ENCODE measurements around the gene C12orf75.
"Not testable (repeated sequence)": the region's sequence is repeated elsewhere in the genome, so short reads cannot be mapped to it uniquely, and the experiment has no call there.

The C12orf75 gene

DNA sequence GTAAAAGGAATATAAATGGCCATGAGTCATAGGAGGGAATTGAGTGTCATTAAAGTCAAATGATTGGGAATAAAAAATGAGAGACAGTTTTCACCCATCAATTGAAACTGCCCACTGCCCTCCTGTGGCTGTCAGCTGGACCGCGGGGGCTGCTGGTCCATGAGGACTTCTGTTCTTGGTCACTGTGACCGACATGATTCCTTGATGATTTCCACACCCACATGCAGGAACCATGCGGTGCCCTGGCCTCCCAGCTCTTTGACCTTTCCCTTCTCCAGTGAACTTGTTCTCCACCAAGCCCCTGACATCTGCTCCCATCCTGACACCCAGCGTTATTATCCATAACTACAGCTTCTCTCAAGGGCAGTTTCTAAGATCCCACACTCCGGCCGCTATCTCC lies 48.4 kb downstream of the C12orf75 start:
- no peak for DNase-seq (ENCODE audit: low read depth in 2 of 2)

DNA sequence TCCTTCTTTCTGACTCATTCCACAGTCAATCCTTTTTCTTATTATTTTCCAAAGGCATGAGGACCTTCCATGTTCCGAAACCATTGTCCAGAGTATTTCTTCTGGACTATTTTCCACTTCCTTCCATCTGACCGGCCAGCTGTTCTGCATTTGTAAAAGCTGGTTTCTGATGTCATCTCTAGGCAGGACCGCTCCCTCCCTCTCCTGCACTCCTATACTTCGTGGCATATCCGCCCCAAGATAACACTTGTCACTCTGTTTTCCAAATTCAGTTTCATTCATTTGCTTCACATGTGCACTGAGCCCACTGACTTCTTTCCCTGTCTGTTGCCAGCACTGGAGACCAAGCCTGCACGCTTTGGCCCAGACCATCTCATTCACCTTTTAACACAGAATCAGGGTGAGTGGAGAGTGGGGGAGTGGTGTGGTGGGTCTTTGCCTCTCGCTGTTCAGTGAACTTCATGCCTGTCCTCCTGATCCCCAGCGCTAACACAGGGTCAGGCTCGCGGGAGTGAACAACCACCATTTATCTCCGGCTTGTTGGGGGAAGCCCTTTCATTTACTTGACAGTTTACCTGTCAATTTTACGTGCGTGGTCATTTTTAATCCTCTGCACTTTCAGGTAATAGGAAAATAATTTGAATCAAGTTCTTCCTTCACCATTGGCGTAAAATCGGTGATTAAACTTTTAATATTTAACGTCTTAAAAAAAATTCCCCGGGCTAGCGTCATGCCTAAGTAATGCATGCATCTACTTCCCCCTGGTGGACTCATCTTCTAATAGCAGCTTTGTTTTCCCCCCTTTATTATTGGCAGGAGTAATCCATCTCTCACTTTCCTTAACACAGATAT lies 52.5 kb downstream of the C12orf75 start:
- DNase-seq (ENCODE audit: low read depth in 2 of 2): no peak

DNA sequence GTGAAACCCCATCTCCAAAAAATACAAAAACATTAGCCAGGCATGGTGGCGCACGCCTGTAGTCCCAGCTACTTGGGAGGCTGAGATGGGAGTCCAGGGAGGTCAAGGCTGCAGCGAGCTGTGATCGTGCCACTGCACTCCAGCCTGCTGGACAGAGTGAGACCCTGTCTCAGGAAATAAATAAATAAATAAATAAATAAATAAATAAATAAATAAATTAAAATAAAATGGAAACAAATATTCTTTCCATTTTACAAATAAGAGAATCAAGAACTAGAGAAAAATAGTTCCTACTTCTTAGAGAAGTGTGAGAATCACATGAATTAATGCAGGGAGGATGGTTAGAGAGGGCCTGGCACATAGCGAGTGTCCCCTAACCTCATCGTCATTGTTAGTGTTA lies 53.7 kb downstream of the C12orf75 start:
- no peak for DNase-seq (ENCODE audit: low read depth in 2 of 2)

DNA sequence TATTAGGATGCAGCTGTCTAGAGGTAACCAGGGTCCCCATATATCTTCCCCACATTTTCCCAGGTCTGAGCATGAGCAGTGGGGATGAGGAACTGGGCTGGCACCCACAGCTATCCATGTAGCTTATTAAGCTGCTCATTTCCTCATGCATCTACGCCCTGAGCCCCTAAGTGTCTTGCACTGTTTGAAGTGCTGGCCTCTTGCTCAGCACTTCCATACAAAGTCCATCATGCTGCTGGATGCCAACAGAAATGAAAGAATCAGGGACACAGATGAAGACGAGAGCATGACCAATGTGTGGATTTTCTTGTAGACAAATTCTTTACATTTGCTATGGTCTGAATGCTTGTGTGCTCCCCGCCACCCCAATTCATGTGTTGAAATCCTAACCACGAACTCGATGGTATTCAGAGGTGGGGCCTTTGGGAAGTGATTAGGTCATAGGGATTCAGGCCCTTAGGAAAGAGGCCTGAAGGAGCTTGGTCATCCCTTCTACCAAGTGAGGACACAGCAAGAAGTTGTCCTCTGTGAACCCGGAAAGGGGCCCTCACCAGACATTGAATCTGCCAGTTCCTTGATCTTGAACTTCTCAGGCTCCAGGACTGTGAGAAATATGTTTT lies 54.5 kb downstream of the C12orf75 start:
- no peak for DNase-seq (ENCODE audit: low read depth in 2 of 2)

DNA sequence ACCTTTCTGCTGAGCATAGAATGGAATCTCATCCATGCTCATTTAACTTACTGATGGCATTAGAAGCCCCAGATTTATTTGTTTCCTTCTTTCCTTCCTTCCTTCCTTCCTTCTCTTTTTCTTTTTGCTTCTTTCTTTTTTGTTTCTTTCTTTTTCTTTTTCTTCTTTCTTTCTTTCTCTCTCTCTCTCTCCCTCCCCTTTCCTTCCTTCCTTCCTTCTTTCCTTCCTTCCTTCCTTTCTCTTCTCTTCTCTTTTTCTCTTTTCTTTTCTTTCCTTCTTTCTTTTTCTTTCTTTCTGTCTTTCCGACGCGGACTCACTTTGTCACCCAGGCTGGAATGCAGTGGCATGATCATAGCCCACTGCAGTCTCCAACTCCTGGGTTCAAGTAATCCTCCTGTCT lies 55.9 kb downstream of the C12orf75 start:
- no peak for DNase-seq (ENCODE audit: low read depth in 2 of 2)

DNA sequence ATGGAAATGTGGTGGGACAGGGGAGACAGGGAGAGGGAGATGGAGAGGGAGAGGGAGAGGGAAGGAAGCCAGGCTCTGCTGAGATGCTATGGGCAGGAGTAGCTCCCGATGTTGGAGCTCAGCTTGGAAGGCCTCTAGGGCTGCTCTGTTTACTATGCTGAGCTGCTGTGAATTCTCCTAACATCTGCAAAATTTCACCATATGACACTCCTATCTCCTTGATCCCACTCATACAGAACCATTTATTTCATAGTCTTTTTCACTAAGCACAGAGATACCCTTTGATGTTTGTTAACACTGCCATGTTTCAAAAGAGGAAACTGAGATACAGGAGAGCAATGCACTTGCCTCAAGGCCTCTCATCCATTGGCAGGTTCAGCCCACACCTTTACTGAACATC lies 60.7 kb downstream of the C12orf75 start:
- DNase-seq (ENCODE audit: low read depth in 2 of 2): no peak

DNA sequence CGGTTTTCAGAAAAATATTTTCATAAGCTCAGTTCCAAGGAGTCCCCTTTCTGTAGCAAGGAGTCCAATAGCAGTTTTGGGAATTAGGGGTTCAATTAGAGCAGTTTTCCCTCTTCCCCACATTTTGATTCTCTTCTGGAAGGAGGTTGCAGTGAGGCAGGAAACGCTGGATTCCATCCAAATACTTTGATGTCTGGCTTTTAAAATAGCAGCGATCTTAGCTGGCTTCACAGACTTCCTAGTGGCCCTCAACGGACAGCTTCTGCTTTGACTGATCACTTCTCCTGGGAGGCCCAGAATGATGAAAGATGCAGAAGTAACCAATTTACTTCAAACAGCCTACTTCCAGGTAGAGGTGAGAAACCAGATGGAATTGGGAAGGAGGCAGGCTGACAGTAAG lies 63.1 kb downstream of the C12orf75 start:
- DNase-seq (ENCODE audit: low read depth in 2 of 2): no peak

DNA sequence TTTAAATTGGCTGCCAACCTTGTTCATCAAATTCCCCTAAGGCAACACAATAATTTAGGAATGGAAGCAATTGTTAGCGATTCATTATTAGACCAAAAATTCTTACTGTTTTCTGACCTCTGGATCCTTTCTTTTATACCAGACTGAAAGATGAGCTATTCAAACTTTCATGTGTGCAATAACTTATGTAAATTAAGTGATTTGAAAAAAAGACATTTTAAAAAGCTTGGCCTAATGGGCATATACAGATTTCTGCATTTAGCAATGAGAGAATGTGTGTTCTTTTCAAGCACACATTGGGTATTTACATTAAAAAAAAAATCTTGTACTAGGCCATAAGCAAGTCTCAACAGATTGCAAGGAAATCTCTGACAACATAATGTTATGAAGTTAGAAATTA lies 65.5 kb downstream of the C12orf75 start:
- no peak for DNase-seq (ENCODE audit: low read depth in 2 of 2)

DNA sequence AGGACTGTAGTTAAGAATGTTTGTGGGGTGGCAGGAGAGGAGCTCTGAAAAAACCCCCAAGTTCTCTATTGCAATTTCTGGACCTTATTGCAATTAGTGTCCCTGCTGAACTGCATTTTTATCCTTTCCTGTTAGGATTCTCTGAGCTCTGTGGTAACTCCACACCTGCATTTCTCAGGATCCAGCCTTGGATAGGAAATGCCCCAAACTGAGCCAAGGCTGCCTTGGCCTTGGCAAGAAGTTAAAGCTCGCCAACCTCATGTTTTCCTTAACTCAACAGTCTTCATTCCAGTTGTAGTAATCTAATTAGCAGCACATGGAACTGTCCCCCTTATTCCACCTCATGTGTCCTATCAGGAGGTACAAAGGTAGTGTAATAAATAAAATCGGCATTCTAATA lies 66.5 kb downstream of the C12orf75 start:
- DNase-seq (ENCODE audit: low read depth in 2 of 2): no peak

DNA sequence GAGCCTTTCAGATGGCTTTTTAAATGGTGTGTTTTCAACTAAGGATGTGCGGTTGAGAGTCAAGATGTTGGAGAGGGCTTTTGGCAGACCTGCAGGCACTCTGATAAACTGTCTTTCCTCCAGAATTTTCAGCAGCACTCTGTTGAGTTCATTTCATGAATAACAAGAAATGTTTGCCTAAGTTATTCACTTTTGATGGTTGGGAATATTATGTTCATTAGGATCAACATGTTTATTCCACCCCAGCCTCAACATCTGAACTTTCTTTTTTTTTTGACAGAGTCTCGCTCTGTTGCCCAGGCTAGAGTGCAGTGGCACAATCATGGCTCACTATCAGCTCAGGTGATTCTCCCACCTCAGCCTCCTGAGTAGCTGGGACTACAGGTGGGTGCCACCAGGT lies 68.4 kb downstream of the C12orf75 start:
- no peak for DNase-seq (ENCODE audit: low read depth in 2 of 2)

DNA sequence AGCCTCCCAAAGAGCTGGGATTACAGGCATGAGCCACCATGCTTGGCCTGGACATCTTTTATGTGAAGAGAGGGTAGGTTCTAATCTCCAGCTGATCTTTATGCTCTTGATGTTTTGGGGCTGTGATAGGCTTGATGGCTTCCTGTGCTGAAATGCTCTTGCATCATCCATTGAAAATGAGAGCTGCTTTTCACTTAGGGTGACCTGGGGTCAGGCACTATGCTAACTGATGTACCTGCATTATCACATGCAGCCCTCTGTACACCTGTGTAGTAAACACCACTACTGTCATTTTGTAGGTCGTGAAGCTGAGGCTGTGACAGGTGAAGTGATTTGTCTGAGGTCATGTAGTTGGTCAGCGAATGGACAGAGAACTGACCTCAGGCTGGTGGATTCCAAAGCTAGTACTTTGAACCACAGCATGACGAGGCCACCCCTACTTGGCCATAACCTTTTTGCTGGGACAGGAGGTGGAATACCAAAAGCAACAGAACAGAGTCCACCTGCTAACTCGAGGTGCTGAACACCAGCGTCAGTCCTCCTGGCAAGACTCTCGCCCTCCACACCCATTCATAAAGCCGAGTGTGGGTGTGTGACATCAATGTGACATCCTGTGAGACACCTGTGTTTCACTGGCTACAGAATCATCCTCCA lies 69.1 kb downstream of the C12orf75 start:
- DNase-seq (ENCODE audit: low read depth in 2 of 2): no peak

DNA sequence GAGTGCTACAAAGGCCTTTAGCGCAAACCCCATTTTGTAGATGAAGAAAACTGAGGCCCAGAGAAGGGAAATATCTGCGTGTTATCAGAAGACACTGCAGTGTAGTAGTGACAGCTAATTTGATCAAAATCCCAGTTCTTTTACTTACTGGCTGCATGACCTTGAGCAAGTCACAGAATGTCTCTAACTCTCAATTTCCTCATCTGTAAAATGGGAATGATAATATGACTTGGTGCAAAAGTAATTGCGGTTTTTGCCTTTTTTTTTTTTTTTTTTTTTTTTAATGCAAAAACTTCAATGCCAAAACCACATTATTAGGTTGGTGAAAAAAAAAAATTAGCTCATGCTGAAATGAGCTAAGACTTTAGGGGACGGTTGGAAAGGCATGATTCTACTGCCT lies 69.7 kb downstream of the C12orf75 start:
- no peak for DNase-seq (ENCODE audit: low read depth in 2 of 2)

DNA sequence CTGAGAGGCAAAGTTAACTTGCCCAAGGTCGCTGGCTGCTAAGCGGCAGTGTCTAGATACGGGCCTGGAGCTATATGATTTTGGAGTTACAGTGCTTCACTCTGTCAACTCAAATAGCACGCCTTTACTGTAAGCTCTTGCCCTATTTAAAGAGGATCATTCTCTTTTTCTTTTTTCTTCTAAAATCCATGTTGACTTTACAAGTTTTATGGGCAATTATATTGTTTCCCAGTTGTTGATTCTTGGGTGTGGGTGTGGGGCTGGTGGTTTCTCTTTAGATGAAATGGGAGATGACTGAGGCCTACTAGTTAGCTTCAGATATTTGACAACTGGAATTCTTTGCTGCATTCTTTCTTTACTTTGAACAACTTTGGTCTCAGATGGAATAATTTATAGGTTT lies 70.7 kb downstream of the C12orf75 start:
- DNase-seq (ENCODE audit: low read depth in 2 of 2): no peak

DNA sequence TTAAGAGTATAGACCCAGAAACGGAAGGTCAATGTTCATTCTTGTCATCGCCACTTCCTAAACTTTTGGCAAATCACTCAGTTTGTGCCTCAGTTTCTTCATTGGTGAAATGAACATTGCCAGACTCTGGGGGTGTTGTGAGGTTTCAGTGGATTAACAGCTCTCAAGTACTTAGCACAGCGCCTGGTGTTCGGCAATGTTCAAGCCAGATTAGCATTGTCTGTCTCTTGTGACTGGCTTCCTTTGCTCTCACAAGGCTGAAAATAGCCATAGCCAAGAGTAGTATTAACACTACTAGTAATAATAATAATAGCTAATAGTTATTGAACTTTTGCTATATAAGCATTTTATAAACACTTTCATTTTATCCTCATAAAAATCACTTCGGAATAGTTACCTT lies 71.9 kb downstream of the C12orf75 start:
- no peak for DNase-seq (ENCODE audit: low read depth in 2 of 2)

DNA sequence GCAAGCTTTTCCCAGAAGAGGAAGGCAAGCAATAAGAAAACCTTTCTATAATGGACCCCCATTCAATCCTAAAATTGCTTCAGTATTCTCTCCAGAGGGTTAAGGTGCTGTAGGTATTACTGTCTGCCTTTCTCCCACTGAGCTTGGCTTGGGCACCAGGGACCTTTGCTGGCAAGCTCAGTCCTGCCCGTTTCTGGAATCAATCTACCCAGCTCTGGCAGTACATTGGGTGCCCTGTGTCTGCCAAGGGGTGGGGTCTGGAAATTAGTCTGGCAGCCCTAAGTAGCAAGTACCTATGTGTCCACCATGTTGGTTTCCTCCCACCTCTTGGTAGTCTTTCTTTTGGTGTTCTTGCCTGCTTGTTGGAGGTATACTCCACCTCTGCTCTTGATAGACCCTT lies 72.6 kb downstream of the C12orf75 start:
- DNase-seq (ENCODE audit: low read depth in 2 of 2): no peak

DNA sequence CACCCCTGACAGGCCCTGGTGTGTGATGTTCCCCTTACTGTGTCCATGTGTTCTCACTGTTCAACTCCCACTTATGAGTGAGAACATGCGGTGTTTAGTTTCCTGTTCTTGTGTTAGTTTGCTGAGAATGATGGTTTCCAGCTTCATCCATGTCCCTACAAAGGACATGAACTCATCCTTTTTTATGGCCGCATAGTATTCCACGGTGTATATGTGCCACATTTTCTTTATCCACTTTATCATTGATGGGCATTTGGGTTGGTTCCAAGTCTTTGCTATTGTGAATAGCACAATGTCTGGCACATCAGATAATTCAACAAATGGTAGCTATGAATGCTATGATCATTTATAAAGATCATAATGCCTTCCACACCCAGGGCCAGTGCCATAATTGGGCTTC lies 73.6 kb downstream of the C12orf75 start:
- DNase-seq (ENCODE audit: low read depth in 2 of 2): not testable (repeated sequence)

DNA sequence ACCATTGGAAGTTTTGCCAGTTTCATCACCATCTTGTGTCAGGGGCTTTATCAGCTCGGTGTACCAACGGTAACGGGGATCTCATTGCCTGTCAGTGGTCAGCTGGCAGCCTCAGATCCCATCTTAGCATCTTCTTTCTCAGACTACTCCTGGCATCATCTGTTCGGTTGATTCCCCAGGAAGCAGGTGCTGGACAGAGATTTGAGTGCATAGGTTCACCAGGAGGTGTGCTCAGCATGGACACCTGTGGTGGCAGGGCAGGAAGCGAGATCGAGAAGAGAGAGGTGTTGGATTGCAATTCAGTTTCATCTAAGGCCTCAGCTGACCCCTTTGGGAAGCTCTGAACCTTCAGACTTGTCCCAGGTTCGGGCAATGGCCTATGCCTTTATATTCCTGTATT lies 76.0 kb downstream of the C12orf75 start:
- DNase-seq (ENCODE audit: low read depth in 2 of 2): no peak

DNA sequence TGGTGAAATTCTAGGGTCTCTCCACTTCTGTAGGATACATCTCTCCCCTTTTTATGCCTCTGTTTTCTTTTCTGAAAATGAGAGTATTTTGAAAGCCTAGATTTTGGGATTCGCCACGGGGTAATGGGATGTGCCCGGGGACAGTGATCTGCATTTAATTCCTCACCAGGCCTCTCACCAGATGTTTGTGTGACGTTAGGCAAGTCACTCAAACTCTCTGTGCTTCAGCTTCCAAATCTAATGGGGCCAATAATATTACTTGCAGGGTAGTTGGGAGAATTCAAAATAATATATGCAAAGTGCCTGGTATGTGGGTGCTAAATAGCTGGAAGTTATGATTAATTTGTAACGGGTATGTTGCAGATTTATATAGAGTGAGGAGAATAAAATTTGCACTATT lies 78.8 kb downstream of the C12orf75 start:
- no peak for DNase-seq (ENCODE audit: low read depth in 2 of 2)

DNA sequence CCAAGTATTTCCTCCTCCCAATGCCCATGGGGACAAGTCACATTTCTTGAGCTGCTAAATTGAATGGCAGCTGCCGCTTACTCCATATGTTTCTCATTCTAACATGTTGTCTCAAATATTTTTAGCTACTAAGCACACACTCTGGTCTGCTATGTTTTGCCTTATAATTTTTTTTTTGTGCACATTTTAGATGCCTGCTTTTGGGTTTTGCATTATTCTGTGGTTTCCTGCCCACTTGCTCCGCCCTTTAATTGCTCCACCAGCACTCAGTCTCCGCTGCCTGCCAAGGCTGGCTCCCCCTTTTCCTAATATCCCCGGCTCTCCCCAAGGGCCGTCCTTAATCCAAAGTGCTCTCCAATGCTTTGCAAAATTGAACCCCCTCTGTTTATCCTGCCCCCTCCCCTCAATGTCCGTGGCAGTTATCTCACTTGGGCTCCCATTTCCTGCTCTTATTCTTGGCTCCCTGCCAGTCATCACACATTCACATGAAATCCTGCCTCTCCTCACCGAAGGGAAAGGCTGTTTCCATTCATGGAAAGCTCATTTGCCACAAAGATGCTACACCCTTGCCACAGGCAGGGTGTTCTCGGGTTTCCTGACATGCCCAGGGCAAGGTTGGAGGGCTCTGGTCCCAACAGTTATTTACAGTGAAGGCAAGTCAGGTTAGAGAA lies 79.4 kb downstream of the C12orf75 start:
- no peak for DNase-seq (ENCODE audit: low read depth in 2 of 2)

DNA sequence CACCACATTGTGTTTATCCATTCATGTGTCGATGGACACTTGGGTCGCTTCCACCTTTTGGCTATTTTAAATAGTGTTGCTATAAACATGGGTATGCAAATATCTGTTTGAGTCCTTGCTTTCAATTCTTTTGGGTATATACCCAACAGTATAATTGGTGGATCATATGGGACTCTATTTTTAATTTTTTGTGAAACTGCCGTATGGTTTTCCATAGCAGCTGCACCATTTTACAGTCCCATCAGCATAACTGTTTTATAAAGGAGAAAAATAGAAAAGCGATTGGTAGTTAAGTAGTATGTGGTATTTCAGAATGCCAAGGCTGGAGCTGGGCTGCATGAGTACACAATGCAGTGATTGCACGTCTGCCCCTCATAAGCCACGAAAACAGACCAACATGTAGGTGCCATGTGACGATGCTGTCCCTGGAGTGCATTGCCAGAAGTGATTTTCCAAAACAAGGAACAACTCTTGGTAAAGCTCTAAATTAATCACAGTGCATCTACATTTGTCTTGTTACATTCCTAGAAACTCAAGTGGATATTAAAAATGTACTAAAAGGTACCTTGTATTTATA lies 83.5 kb downstream of the C12orf75 start:
- DNase-seq (ENCODE audit: low read depth in 2 of 2): no peak

DNA sequence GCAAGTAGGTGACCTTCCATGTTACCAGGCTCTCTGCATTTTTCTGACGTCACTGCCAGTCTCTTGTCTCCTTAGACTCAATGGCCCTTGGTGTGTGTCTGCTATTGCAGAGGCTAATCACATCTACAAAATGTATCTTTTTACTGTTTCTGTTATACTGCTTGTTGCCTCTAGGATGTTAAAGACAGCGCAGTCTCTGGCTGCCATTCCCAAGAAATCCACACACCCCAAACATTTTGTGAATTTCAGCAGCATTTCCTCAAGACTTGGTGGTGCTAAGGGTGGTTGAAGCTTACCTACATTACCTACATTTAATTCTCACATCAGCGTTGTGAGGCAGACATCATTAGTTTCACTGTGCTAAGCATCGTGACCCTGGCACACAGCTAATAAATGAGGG lies 87.2 kb downstream of the C12orf75 start:
- DNase-seq (ENCODE audit: low read depth in 2 of 2): no peak

DNA sequence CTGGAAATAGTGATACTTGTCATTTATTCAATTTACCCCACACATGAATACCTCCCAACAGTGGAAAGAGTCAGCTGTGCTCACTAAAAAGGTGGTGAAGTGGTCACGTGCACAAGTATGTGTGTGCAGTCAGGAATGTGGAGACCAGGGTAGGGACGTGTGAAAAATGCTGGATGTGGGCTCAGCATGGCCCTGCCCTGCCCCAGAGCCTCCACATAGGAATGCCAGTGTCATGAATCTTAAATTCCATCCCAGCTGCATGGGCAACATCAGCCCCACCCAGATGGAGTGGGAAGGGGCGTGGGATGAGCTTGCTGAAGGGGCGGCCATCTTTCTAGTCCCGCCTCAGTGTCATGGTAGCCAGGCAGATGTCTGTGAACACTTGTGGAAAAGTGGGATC lies 87.7 kb downstream of the C12orf75 start:
- no peak for DNase-seq (ENCODE audit: low read depth in 2 of 2)
